A549 (cell line): Measurements from ENCODE around the gene ZNF135. TPM values are rescaled to one million over a fixed set of nuclear protein-coding genes. Genes with fewer than 3 reads are reported as not detected.

ENCODE experiments used
- ATAC-seq, 2 experiments: fragments of 200-7000 bp in 1 of 2; fragments of >200 bp in 1 of 2; cut with Nextera tagmentation in 1 of 2; cut with Tn5 transposase in 1 of 2; 3 replicates each; pipeline versions ENCODE4 v1.8.0 to v1.9.1; 2018 to 2020; ENCODE audit warnings: mild to moderate bottlenecking in 1 of 2, moderate library complexity in 1 of 2
- CTCF ChIA-PET: fragments of 300-600 bp; sonication (Branson Sonifier 250); formaldehyde crosslinking; extraction: SDS; loops from one replicate; lab custom pipeline; 2021; ENCODE audit warnings: antibody characterized with exemption, inconsistent platforms; lab: Yijun Ruan, JAX
- POLR2A ChIA-PET: fragments of 350-600 bp; formaldehyde crosslinking; extraction: SDS; loops from one replicate; lab custom pipeline; 2021; ENCODE audit warnings: antibody characterized with exemption, inconsistent platforms; lab: Yijun Ruan, JAX
- DNase-seq, 2 experiments: peaks; one replicate each; pipeline versions ENCODE4 v3.0.0 to v3.0.0-alpha.2; 2011 to 2016; ENCODE audit warnings: low read depth in 1 of 2, low spot score in 1 of 2
- FAIRE-seq: peaks from 2 replicates; lab custom pipeline; 2011; peaks lifted over from hg19 to GRCh38; lab: Jason Lieb, UNC
- H3K27ac ChIP-seq, 2 experiments: fragments of >200 bp; sonication (Bioruptor Twin); formaldehyde crosslinking; 3 replicates each; pipeline ENCODE4 v1.5.1; 2016 to 2017
- H3K4me1 ChIP-seq: fragments of >200 bp; sonication (Bioruptor Twin); formaldehyde crosslinking; 3 replicates; pipeline ENCODE4 v1.6.1; 2016
- H3K4me2 ChIP-seq: fragments of >200 bp; sonication (Bioruptor Twin); formaldehyde crosslinking; 3 replicates; pipeline ENCODE4 v1.6.1; 2016
- H3K4me3 ChIP-seq: fragments of >200 bp; sonication (Bioruptor Twin); formaldehyde crosslinking; 3 replicates; pipeline ENCODE4 v1.5.1; 2016
- H3K9me3 ChIP-seq: fragments of >200 bp; sonication (Bioruptor Twin); formaldehyde crosslinking; 3 replicates; pipeline ENCODE4 v1.6.1; 2016
- CEBPB ChIP-seq, 2 experiments: fragments of >200 bp in 1 of 2; sonication (Bioruptor Twin) in 1 of 2; formaldehyde crosslinking in 1 of 2; IDR thresholded peaks; 2 replicates each; pipeline ENCODE4 v1.6.1; 2012 to 2016
- E2F6 ChIP-seq: IDR thresholded peaks from 2 replicates; pipeline ENCODE4 v1.6.1; 2012; ENCODE audit warnings: low read depth, borderline replicate concordance
- MAX ChIP-seq: IDR thresholded peaks from 2 replicates; pipeline ENCODE4 v1.6.1; 2012
- ZFP36 ChIP-seq: fragments of 450-650 bp; IDR thresholded peaks from 2 replicates; pipeline ENCODE4 v1.6.1; 2014; ENCODE audit warnings: borderline replicate concordance; ENCODE audit not compliant: partially characterized antibody
- WGBS: methylation state at CpG from one replicate; pipeline ENCODE4 v1.1.6; 2017; ENCODE audit errors: missing lambda C conversion rate; 5-methylcytosine and 5-hydroxymethylcytosine counted together
- polyA plus RNA-seq, 4 experiments: library from polyadenylated mRNA; depleted of rRNA in 3 of 4; stranded (reverse); fragments of >200 nt; fragmentation: RNase III in 1 of 4; extraction: RNeasy Plus Mini Kit Qiagen cat#74134 plus additional on column Dnase treatment in 1 of 4; gene quantifications; 2 replicates in 3 of 4; 3 replicates in 1 of 4; pipeline ENCODE4 v1.2.3, GENCODE V29; 2011 to 2017

ZNF135 gene
- polyA plus RNA-seq, 2 of the 4 experiments (the other 2 are of a cell fraction): not detected

- peaks cover 90% of the 10 kb centered on the region for H3K9me3 ChIP-seq
- no peaks in the 10 kb centered on the region for H3K4me1 ChIP-seq
- no peak overlapping the region for H3K4me2 ChIP-seq
- DNase-seq (no peak), FAIRE-seq (no peak), ATAC-seq (no peak)
- CTCF ChIA-PET: no interaction called here
- POLR2A ChIA-PET: no interaction called here
- TF ChIP-seq MAX (no peak), CEBPB (IDR thresholded peaks at IDR 0.05) (peak in 1 of 2 experiments; percentile 43; a peak in 1 of 4 replicates), E2F6 (no peak), ZFP36 (peak; percentile 45)
- no peak overlapping the region for H3K4me3 ChIP-seq
- no peak overlapping the region for H3K27ac ChIP-seq
- WGBS: 27% methylated on average over 5 of the region's 5 CpGs
These were observed 60.1 kb downstream of the ZNF135 start for GRCh38 chr19:58118979-58119733.

Other genes with a start within 250 kb of the ZNF135 start
- 5.7 and 5.8 TPM in 2 replicates for gene ZNF552, start 244.4 kb upstream of the ZNF135 start, polyA plus RNA-seq (2011; rRNA removed)
- 6.0 to 7.2 TPM (median 6.5 TPM) in 3 replicates for gene ZNF552, start 244.4 kb upstream of the ZNF135 start, polyA plus RNA-seq (2017; fragmentation: RNase III; extraction: RNeasy Plus Mini Kit Qiagen cat#74134 plus additional on column Dnase treatment)
- 14.2 and 14.9 TPM in 2 replicates for gene ZNF587B, start 229.0 kb upstream of the ZNF135 start, polyA plus RNA-seq (2011; rRNA removed)
- gene ZNF587B, start 229.0 kb upstream of the ZNF135 start, polyA plus RNA-seq (2017; fragmentation: RNase III; extraction: RNeasy Plus Mini Kit Qiagen cat#74134 plus additional on column Dnase treatment): 13.2 to 15.8 TPM (median 14.1 TPM) in 3 replicates
- gene ZNF587, start 209.4 kb upstream of the ZNF135 start, polyA plus RNA-seq (2011; rRNA removed): 12.1 and 17.2 TPM in 2 replicates
- gene ZNF587, start 209.4 kb upstream of the ZNF135 start, polyA plus RNA-seq (2017; fragmentation: RNase III; extraction: RNeasy Plus Mini Kit Qiagen cat#74134 plus additional on column Dnase treatment): 10.2 to 11.2 TPM (median 10.7 TPM) in 3 replicates
- gene ZNF814, start 170.2 kb upstream of the ZNF135 start, polyA plus RNA-seq (2011; rRNA removed): 5.5 and 6.9 TPM in 2 replicates
- gene ZNF814, start 170.2 kb upstream of the ZNF135 start, polyA plus RNA-seq (2017; fragmentation: RNase III; extraction: RNeasy Plus Mini Kit Qiagen cat#74134 plus additional on column Dnase treatment): 2.1 to 3.0 TPM (median 2.6 TPM) in 3 replicates
- gene ZNF417, start 142.7 kb upstream of the ZNF135 start, polyA plus RNA-seq (2011; rRNA removed): 8.0 and 8.7 TPM in 2 replicates
- gene ZNF417, start 142.7 kb upstream of the ZNF135 start, polyA plus RNA-seq (2017; fragmentation: RNase III; extraction: RNeasy Plus Mini Kit Qiagen cat#74134 plus additional on column Dnase treatment): 5.6 to 5.9 TPM (median 5.8 TPM) in 3 replicates
- gene ZNF418, start 123.9 kb upstream of the ZNF135 start, polyA plus RNA-seq (2011; rRNA removed): 2.8 and 3.2 TPM in 2 replicates
- gene ZNF418, start 123.9 kb upstream of the ZNF135 start, polyA plus RNA-seq (2017; fragmentation: RNase III; extraction: RNeasy Plus Mini Kit Qiagen cat#74134 plus additional on column Dnase treatment): 1.8 to 3.0 TPM (median 2.2 TPM) in 3 replicates
- 2.5 and 2.9 TPM in 2 replicates for gene ZNF256, start 111.6 kb upstream of the ZNF135 start, polyA plus RNA-seq (2011; rRNA removed)
- 1.4 to 1.7 TPM (median 1.6 TPM) in 3 replicates for gene ZNF256, start 111.6 kb upstream of the ZNF135 start, polyA plus RNA-seq (2017; fragmentation: RNase III; extraction: RNeasy Plus Mini Kit Qiagen cat#74134 plus additional on column Dnase treatment)
- gene C19orf18, start 84.7 kb upstream of the ZNF135 start, polyA plus RNA-seq (2011; rRNA removed): 0.13 and 0.15 TPM in 2 replicates
- 0.17 to 0.25 TPM in 2 of 3 replicates, not detected in the other for gene C19orf18, start 84.7 kb upstream of the ZNF135 start, polyA plus RNA-seq (2017; fragmentation: RNase III; extraction: RNeasy Plus Mini Kit Qiagen cat#74134 plus additional on column Dnase treatment)
- gene ZNF606, start 56.5 kb upstream of the ZNF135 start, polyA plus RNA-seq (2011; rRNA removed): 4.8 and 5.1 TPM in 2 replicates
- gene ZNF606, start 56.5 kb upstream of the ZNF135 start, polyA plus RNA-seq (2017; fragmentation: RNase III; extraction: RNeasy Plus Mini Kit Qiagen cat#74134 plus additional on column Dnase treatment): 4.5 to 5.1 TPM (median 4.5 TPM) in 3 replicates
- not detected in 2 replicates for gene ZSCAN1, start 25.3 kb upstream of the ZNF135 start, polyA plus RNA-seq (2011; rRNA removed)
- not detected in 3 replicates for gene ZSCAN1, start 25.3 kb upstream of the ZNF135 start, polyA plus RNA-seq (2017; fragmentation: RNase III; extraction: RNeasy Plus Mini Kit Qiagen cat#74134 plus additional on column Dnase treatment)
- 2.2 and 2.9 TPM in 2 replicates for gene ZSCAN18, start 38.9 kb downstream of the ZNF135 start, polyA plus RNA-seq (2011; rRNA removed)
- gene ZSCAN18, start 38.9 kb downstream of the ZNF135 start, polyA plus RNA-seq (2017; fragmentation: RNase III; extraction: RNeasy Plus Mini Kit Qiagen cat#74134 plus additional on column Dnase treatment): 2.3 to 3.3 TPM (median 2.6 TPM) in 3 replicates
- gene ZNF329, start 91.5 kb downstream of the ZNF135 start, polyA plus RNA-seq (2011; rRNA removed): 5.7 and 6.2 TPM in 2 replicates
- 2.7 to 2.8 TPM (median 2.8 TPM) in 3 replicates for gene ZNF329, start 91.5 kb downstream of the ZNF135 start, polyA plus RNA-seq (2017; fragmentation: RNase III; extraction: RNeasy Plus Mini Kit Qiagen cat#74134 plus additional on column Dnase treatment)
- 27.3 and 28.7 TPM in 2 replicates for gene ZNF274, start 123.8 kb downstream of the ZNF135 start, polyA plus RNA-seq (2011; rRNA removed)
- 15.8 to 18.8 TPM (median 18.3 TPM) in 3 replicates for gene ZNF274, start 123.8 kb downstream of the ZNF135 start, polyA plus RNA-seq (2017; fragmentation: RNase III; extraction: RNeasy Plus Mini Kit Qiagen cat#74134 plus additional on column Dnase treatment)
- gene ZNF544, start 169.6 kb downstream of the ZNF135 start, polyA plus RNA-seq (2011; rRNA removed): 32.7 and 33.1 TPM in 2 replicates
- gene ZNF544, start 169.6 kb downstream of the ZNF135 start, polyA plus RNA-seq (2017; fragmentation: RNase III; extraction: RNeasy Plus Mini Kit Qiagen cat#74134 plus additional on column Dnase treatment): 22.5 to 30.6 TPM (median 23.7 TPM) in 3 replicates
- 4.0 and 5.6 TPM in 2 replicates for gene ZNF8, start 219.7 kb downstream of the ZNF135 start, polyA plus RNA-seq (2011; rRNA removed)
- gene ZNF8, start 219.7 kb downstream of the ZNF135 start, polyA plus RNA-seq (2017; fragmentation: RNase III; extraction: RNeasy Plus Mini Kit Qiagen cat#74134 plus additional on column Dnase treatment): 2.0 to 2.3 TPM (median 2.3 TPM) in 3 replicates
- 112 and 142 TPM in 2 replicates for gene ERVK3-1, start 246.1 kb downstream of the ZNF135 start, polyA plus RNA-seq (2011; rRNA removed)
- 104 to 126 TPM (median 109 TPM) in 3 replicates for gene ERVK3-1, start 246.1 kb downstream of the ZNF135 start, polyA plus RNA-seq (2017; fragmentation: RNase III; extraction: RNeasy Plus Mini Kit Qiagen cat#74134 plus additional on column Dnase treatment)